ENCODE data around the gene DNMT1.

DNA sequence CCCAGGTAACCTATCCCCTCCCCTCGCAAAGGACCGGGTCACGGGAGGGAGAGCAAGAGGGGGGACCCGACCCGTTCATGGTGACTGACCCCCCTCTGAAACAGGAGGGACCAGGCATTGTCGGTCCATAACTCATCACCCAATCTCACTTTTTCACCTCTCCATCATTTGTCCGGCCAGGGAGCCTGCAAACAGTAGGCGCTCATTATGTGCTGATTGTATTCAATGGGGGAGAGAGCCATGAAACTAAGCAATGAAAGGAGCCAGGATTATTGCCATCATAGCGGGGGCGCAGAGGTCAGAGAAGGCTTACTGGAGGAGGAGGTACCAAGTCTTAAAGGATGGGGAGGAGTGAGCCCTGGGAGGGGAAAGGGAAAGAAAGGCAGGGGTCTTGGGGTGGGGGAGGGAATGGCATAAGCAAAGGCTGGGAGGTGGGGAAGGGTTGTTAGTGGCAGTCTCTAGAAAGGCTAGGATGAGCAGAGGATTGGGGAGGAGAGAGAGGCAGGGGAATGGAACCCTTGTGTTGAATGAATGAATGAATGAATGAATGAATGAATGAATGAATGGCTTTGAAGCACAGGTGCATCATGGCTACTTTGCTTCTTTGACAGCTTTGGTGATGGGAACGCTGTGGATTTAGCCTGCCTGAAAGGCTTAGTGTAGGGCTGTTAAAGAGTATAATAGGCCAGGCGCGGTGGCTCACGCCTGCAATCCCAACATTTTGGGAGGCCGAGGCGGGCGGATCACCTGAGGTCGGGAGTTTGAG, 107.3 kb downstream of the DNMT1 start:
- TF ChIP-seq EZH2 (IDR thresholded peaks at IDR 0.05) (no peak), POLR2AphosphoS5 (IDR thresholded peaks at IDR 0.05; ENCODE audit: borderline replicate concordance, low read depth, low read length) (no peak), FOXP2 (optimal IDR thresholded peaks at IDR 0.05; ENCODE audit: control extremely low read depth, extremely low read length, insufficient read depth) (no peak)
